CD14-positive monocyte (primary cell): Measurements from ENCODE around the gene ZNF627. TPM values are rescaled to one million over a fixed set of nuclear protein-coding genes. Genes with fewer than 3 reads are reported as not detected.
"Not testable (repeated sequence)": the region's sequence is repeated elsewhere in the genome, so short reads cannot be mapped to it uniquely, and the experiment has no call there.

Experiments used
- DNase-seq, 3 donors: peaks; one replicate each; pipeline ENCODE4 v3.0.0-alpha.2; 2011 to 2022
- H2AFZ ChIP-seq: 2 replicates; pipeline ENCODE4 v1.6.0; 2012; ENCODE audit warnings: mild to moderate bottlenecking, low read depth, low read length, inconsistent platforms; ENCODE audit not compliant: insufficient read depth, poor library complexity, severe bottlenecking
- H3K27ac ChIP-seq, 2 donors: 1 replicate in 1 of 2; 2 replicates in 1 of 2; pipeline ENCODE4 v1.5.1; 2012 to 2013; ENCODE audit warnings: low read length in 2 of 2, control low read depth in 1 of 2, inconsistent platforms in 1 of 2, low read depth in 1 of 2, mild to moderate bottlenecking in 1 of 2
- H3K27me3 ChIP-seq, 2 donors: one replicate each; pipeline versions ENCODE4 v1.6.0 to v1.6.1; 2011 to 2013; ENCODE audit warnings: low read length in 2 of 2; ENCODE audit not compliant: control insufficient read depth in 2 of 2, insufficient read depth in 2 of 2
- H3K36me3 ChIP-seq, 2 donors: replicated peaks in 1 of 2; 1 replicate in 1 of 2; 2 replicates in 1 of 2; pipeline versions ENCODE4 v1.5.1 to v1.6.1; 2012 to 2013; ENCODE audit warnings: low read length in 2 of 2, control low read depth in 1 of 2, inconsistent platforms in 1 of 2, mild to moderate bottlenecking in 1 of 2; ENCODE audit not compliant: insufficient read depth in 2 of 2, control insufficient read depth in 1 of 2
- H3K4me1 ChIP-seq, 2 donors: 1 replicate in 1 of 2; 2 replicates in 1 of 2; pipeline versions ENCODE4 v1.5.1 to v1.6.1; 2012 to 2013; ENCODE audit warnings: low read length in 2 of 2, control low read depth in 1 of 2, inconsistent platforms in 1 of 2, mild to moderate bottlenecking in 1 of 2, moderate library complexity in 1 of 2; ENCODE audit not compliant: insufficient read depth in 2 of 2, control insufficient read depth in 1 of 2
- H3K4me2 ChIP-seq: replicated peaks from 2 replicates; pipeline ENCODE3; 2012; ENCODE audit warnings: low read length, moderate library complexity, mild to moderate bottlenecking; ENCODE audit not compliant: poor library complexity, severe bottlenecking; ENCODE audit errors: extremely low read depth
- H3K4me3 ChIP-seq, 3 experiments: fragments of 200-600 bp in 1 of 3; sonication (generic) in 1 of 3; replicated peaks in 1 of 3; 1 replicate in 2 of 3; 2 replicates in 1 of 3; pipeline ENCODE4 v1.5.1; 2011 to 2013; ENCODE audit warnings: low read length in 3 of 3, mild to moderate bottlenecking in 3 of 3, control low read depth in 2 of 3, low read depth in 2 of 3, inconsistent platforms in 1 of 3, moderate library complexity in 1 of 3
- H3K79me2 ChIP-seq: 2 replicates; pipeline ENCODE4 v1.6.0; 2012; ENCODE audit warnings: mild to moderate bottlenecking, control low read depth, inconsistent platforms, low read length, moderate library complexity; ENCODE audit not compliant: insufficient read depth
- H3K9ac ChIP-seq: 2 replicates; pipeline ENCODE4 v1.6.0; 2017; ENCODE audit warnings: low read length, mild to moderate bottlenecking; ENCODE audit not compliant: insufficient read depth, poor library complexity, severe bottlenecking
- H3K9me3 ChIP-seq, 2 donors: replicated peaks in 1 of 2; 1 replicate in 1 of 2; 2 replicates in 1 of 2; pipeline versions ENCODE4 v1.5.1 to v1.6.1; 2012 to 2013; ENCODE audit warnings: low read length in 2 of 2, control low read depth in 1 of 2; ENCODE audit not compliant: control insufficient read depth in 1 of 2, insufficient read depth in 1 of 2
- H4K20me1 ChIP-seq: 2 replicates; pipeline ENCODE4 v1.6.0; 2012; ENCODE audit warnings: mild to moderate bottlenecking, low read length, control low read depth, moderate library complexity; ENCODE audit not compliant: insufficient read depth
- H3K27ac Mint-ChIP-seq, 7 donors: one replicate each; pipeline ENCODE4 v1.8.0; 2020; ENCODE audit warnings: mild to moderate bottlenecking in 7 of 7, mixed read lengths in 7 of 7, moderate library complexity in 6 of 7, inconsistent platforms in 2 of 7
- H3K27me3 Mint-ChIP-seq, 3 donors: one replicate each; pipeline ENCODE4 v1.8.0; 2021 to 2022; ENCODE audit warnings: low read depth in 3 of 3, mild to moderate bottlenecking in 3 of 3, mixed read lengths in 3 of 3, moderate library complexity in 3 of 3, inconsistent platforms in 1 of 3
- H3K36me3 Mint-ChIP-seq, 2 donors: one replicate each; pipeline ENCODE4 v1.8.0; 2020; ENCODE audit warnings: mixed read lengths in 2 of 2, inconsistent platforms in 1 of 2, mild to moderate bottlenecking in 1 of 2
- H3K4me1 Mint-ChIP-seq: one replicate; pipeline ENCODE4 v1.8.0; 2020; ENCODE audit warnings: mild to moderate bottlenecking, mixed read lengths
- H3K4me3 Mint-ChIP-seq, 2 donors: one replicate each; pipeline ENCODE4 v1.8.0; 2020; ENCODE audit warnings: mild to moderate bottlenecking in 2 of 2, mixed read lengths in 2 of 2, moderate library complexity in 1 of 2
- H3K9me3 Mint-ChIP-seq, 7 donors: one replicate each; pipeline ENCODE4 v1.8.0; 2020 to 2022; ENCODE audit warnings: mixed read lengths in 7 of 7, mild to moderate bottlenecking in 6 of 7, moderate library complexity in 6 of 7, inconsistent platforms in 2 of 7
- CTCF ChIP-seq: fragments of 200-600 bp; IDR thresholded peaks from one replicate; pipeline ENCODE4 v1.8.0; 2022; ENCODE audit warnings: antibody characterized with exemption, mild to moderate bottlenecking
- WGBS: methylation state at CpG from one replicate; pipeline ENCODE4 v1.1.5; 2013; ENCODE audit warnings: missing lambda C conversion rate; ENCODE audit not compliant: insufficient coverage; 5-methylcytosine and 5-hydroxymethylcytosine counted together
- intact Hi-C, 2 donors: fragments of 100-400 bp; cut with micrococcal nuclease; formaldehyde crosslinking; loops; one replicate each; pipeline versions ENCODE4 v1.15.0 to v1.15.1; 2023
- polyA plus RNA-seq, 3 donors: library from polyadenylated mRNA; depleted of rRNA in 1 of 3; unstranded in 2 of 3; stranded (reverse) in 1 of 3; fragments of 300-500 nt in 2 of 3; fragments of >200 nt in 1 of 3; fragmentation: Illumina TruSeq in 2 of 3; gene quantifications; 1 replicate in 2 of 3; 2 replicates in 1 of 3; pipeline ENCODE4 v1.2.3, GENCODE V29; 2012 to 2021

The ZNF627 gene
- polyA plus RNA-seq, 3 donors: 1.7 to 3.7 (median 3.4) TPM

DNA sequence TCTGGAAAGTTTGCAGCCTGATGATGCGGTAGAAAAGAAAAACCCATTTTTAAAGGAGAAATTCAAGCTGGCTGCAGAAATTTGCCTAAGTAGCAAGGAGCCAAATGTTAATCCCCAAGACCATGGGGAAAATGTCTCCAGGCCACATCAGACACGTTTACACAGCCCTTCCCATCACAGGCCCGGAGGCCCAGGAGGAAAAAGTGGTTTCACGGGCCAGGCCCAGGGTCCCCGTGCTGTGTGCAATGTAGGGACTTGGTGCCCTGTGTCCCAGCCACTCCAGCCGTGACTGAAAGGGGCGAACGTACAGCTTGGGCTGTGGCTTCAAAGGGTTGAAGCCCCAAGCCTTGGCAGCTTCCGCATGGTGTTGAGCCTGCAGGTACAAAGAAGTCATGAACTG is 35.9 kb downstream of the ZNF627 start:
- no peaks in the 10 kb centered on the region for H3K27me3 ChIP-seq
- no peaks in the 10 kb centered on the region for H3K36me3 Mint-ChIP-seq
- no peaks in the 10 kb centered on the region for H3K4me1 ChIP-seq
- H3K27me3 Mint-ChIP-seq: peaks cover 3 to 6% (median 5%) of the 10 kb centered on the region in 3 donors
- no peaks in the 10 kb centered on the region for H3K36me3 ChIP-seq
- TF ChIP-seq CTCF: no peak
- no peak for DNase-seq
- intact Hi-C loops: no loop called here
- H3K4me1 Mint-ChIP-seq: no peaks in the 10 kb centered on the region
- no peak overlapping the region for H3K4me3 ChIP-seq
- WGBS: 90% methylated on average over 9 of the region's 9 CpGs
- no peaks in the 10 kb centered on the region for H4K20me1 ChIP-seq
- H3K9me3 ChIP-seq: no peaks in the 10 kb centered on the region
- no peak overlapping the region for H3K27ac ChIP-seq
- H2AFZ ChIP-seq: no peak overlapping the region
- no peak overlapping the region for H3K4me3 Mint-ChIP-seq
- no peak overlapping the region for H3K27ac Mint-ChIP-seq
- peaks cover 3 to 14% (median 5%) of the 10 kb centered on the region in 7 donors for H3K9me3 Mint-ChIP-seq
- no peaks in the 10 kb centered on the region for H3K79me2 ChIP-seq
- no peak overlapping the region for H3K4me2 ChIP-seq
- no peak overlapping the region for H3K9ac ChIP-seq

DNA sequence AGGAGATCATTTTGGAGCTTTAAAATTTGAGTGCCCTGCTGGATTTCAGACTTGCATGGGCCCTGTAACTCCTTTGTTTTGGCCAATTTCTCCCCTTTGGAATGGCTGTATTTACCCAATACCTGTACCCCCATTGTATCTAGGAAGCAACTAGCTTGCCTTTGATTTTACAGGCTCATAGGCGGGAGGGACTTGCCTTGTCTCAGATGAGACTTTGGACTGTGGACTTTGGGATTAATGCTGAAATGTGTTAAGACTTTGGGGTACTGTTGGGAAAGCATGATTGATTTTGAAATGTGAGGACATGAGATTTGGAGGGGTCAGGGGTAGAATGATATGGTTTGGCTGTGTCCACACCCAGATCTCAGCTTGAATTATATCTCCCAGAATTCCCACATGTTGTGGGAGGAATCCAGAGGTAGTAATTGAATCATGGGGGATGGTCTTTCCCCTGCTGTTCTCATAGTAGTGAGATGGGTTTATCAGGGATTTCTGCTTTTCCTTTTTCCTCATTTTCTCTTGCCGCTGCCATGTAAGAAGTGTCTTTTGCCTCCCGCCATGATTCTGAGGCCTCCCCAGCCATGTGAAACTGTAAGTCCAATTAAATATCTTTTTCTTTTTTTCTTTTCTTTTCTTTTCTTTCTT is 36.9 kb downstream of the ZNF627 start:
- H3K27me3 ChIP-seq, H4K20me1 ChIP-seq, intact Hi-C loops, H3K9me3 ChIP-seq, H3K36me3 ChIP-seq, H3K4me1 ChIP-seq, H2AFZ ChIP-seq, H3K27me3 Mint-ChIP-seq, H3K9ac ChIP-seq, DNase-seq, H3K4me3 Mint-ChIP-seq, H3K27ac ChIP-seq, H3K36me3 Mint-ChIP-seq, H3K27ac Mint-ChIP-seq, H3K79me2 ChIP-seq, H3K4me2 ChIP-seq, H3K4me3 ChIP-seq, H3K4me1 Mint-ChIP-seq: not testable (repeated sequence)
- H3K9me3 Mint-ChIP-seq: peaks cover 3 to 14% (median 5%) of the 10 kb centered on the region in 7 donors
- no CpG with 5 or more reads among the region's 3 CpGs for WGBS
